ENCODE measurements around the gene GLT8D2. TPM values are rescaled to one million over a fixed set of nuclear protein-coding genes. Genes with fewer than 3 reads are reported as not detected.

Gene GLT8D2
- polyA plus RNA-seq, 2 donors, result 1.4 to 1.6 TPM

GRCh38 chr12:103965255-103965589 is 84.8 kb downstream of the GLT8D2 start:
- Histone ChIP-seq H3K36me3 (ENCODE audit: control insufficient read depth in 2 of 2, insufficient read depth in 2 of 2, low read length in 1 of 2) (no peaks in the 10 kb centered on the region), H3K4me3 (ENCODE audit: low read depth in 1 of 2, low read length in 2 of 2) (peak overlapping the region; percentile 83 to 87), H3K27ac (ENCODE audit: low read depth in 2 of 2, low read length in 1 of 2) (peak overlapping the region; percentile 90 to 97), H3K4me1 (ENCODE audit: control insufficient read depth in 2 of 2, insufficient read depth in 2 of 2, low read length in 1 of 2) (peaks cover 0 to 4% of the 10 kb centered on the region in 2 donors), H3K9me3 (ENCODE audit: control insufficient read depth in 2 of 2, insufficient read depth in 1 of 2, low read depth in 1 of 2, low read length in 1 of 2) (no peaks in the 10 kb centered on the region), H3K27me3 (ENCODE audit: control insufficient read depth in 1 of 2, insufficient read depth in 2 of 2, low read length in 2 of 2) (no peaks in the 10 kb centered on the region)
- 0% methylated on average over 11 of the region's 11 CpGs for WGBS, 2 donors

- no peaks in the 10 kb centered on the region for H3K36me3 ChIP-seq (ENCODE audit: control insufficient read depth in 2 of 2, insufficient read depth in 2 of 2, low read length in 1 of 2)
- H3K4me3 ChIP-seq (ENCODE audit: low read depth in 1 of 2, low read length in 2 of 2), result peak overlapping the region; percentile 83 to 87
- peaks cover 0 to 4% of the 10 kb centered on the region in 2 donors for H3K4me1 ChIP-seq (ENCODE audit: control insufficient read depth in 2 of 2, insufficient read depth in 2 of 2, low read length in 1 of 2)
- H3K9me3 ChIP-seq (ENCODE audit: control insufficient read depth in 2 of 2, insufficient read depth in 1 of 2, low read depth in 1 of 2, low read length in 1 of 2), result no peaks in the 10 kb centered on the region
- 14% methylated on average over 3 of the region's 3 CpGs for WGBS, 2 donors
- no peaks in the 10 kb centered on the region for H3K27me3 ChIP-seq (ENCODE audit: control insufficient read depth in 1 of 2, insufficient read depth in 2 of 2, low read length in 2 of 2)
- peak overlapping the region in 1 of 2 donors; percentile 43 for H3K27ac ChIP-seq (ENCODE audit: low read depth in 2 of 2, low read length in 1 of 2)
Observed at GRCh38 chr12:103964805-103965204, 85.2 kb downstream of the GLT8D2 start.

GRCh38 chr12:103962493-103962892 is 87.5 kb downstream of the GLT8D2 start:
- Histone ChIP-seq H3K36me3 (ENCODE audit: control insufficient read depth in 2 of 2, insufficient read depth in 2 of 2, low read length in 1 of 2) (no peaks in the 10 kb centered on the region), H3K9me3 (ENCODE audit: control insufficient read depth in 2 of 2, insufficient read depth in 1 of 2, low read depth in 1 of 2, low read length in 1 of 2) (no peaks in the 10 kb centered on the region), H3K27me3 (ENCODE audit: control insufficient read depth in 1 of 2, insufficient read depth in 2 of 2, low read length in 2 of 2) (no peaks in the 10 kb centered on the region), H3K4me3 (ENCODE audit: low read depth in 1 of 2, low read length in 2 of 2) (no peak overlapping the region), H3K27ac (ENCODE audit: low read depth in 2 of 2, low read length in 1 of 2) (no peak overlapping the region), H3K4me1 (ENCODE audit: control insufficient read depth in 2 of 2, insufficient read depth in 2 of 2, low read length in 1 of 2) (peaks cover 0 to 4% of the 10 kb centered on the region in 2 donors)
- 38% methylated on average over 1 of the region's 1 CpG for WGBS, 2 donors

- no peaks in the 10 kb centered on the region for H3K27me3 ChIP-seq (ENCODE audit: control insufficient read depth in 1 of 2, insufficient read depth in 2 of 2, low read length in 2 of 2)
- WGBS, 2 donors, result 63 to 66% methylated on average over 7 of the region's 7 CpGs
- no peaks in the 10 kb centered on the region for H3K9me3 ChIP-seq (ENCODE audit: control insufficient read depth in 2 of 2, insufficient read depth in 1 of 2, low read depth in 1 of 2, low read length in 1 of 2)
- H3K27ac ChIP-seq (ENCODE audit: low read depth in 2 of 2, low read length in 1 of 2), result no peak overlapping the region
- H3K4me3 ChIP-seq (ENCODE audit: low read depth in 1 of 2, low read length in 2 of 2), result no peak overlapping the region
- peaks cover 0 to 8% of the 10 kb centered on the region in 2 donors for H3K4me1 ChIP-seq (ENCODE audit: control insufficient read depth in 2 of 2, insufficient read depth in 2 of 2, low read length in 1 of 2)
- H3K36me3 ChIP-seq (ENCODE audit: control insufficient read depth in 2 of 2, insufficient read depth in 2 of 2, low read length in 1 of 2), result no peaks in the 10 kb centered on the region
Observed at GRCh38 chr12:103960616-103961227, 89.3 kb downstream of the GLT8D2 start.

- no peaks in the 10 kb centered on the region for H3K27me3 ChIP-seq (ENCODE audit: control insufficient read depth in 1 of 2, insufficient read depth in 2 of 2, low read length in 2 of 2)
- H3K4me1 ChIP-seq (ENCODE audit: control insufficient read depth in 2 of 2, insufficient read depth in 2 of 2, low read length in 1 of 2), result peaks cover 0 to 4% of the 10 kb centered on the region in 2 donors
- no peaks in the 10 kb centered on the region for H3K9me3 ChIP-seq (ENCODE audit: control insufficient read depth in 2 of 2, insufficient read depth in 1 of 2, low read depth in 1 of 2, low read length in 1 of 2)
- WGBS, 2 donors, result 31 to 62% methylated on average over 1 of the region's 1 CpG
- H3K36me3 ChIP-seq (ENCODE audit: control insufficient read depth in 2 of 2, insufficient read depth in 2 of 2, low read length in 1 of 2), result no peaks in the 10 kb centered on the region
- no peak overlapping the region for H3K27ac ChIP-seq (ENCODE audit: low read depth in 2 of 2, low read length in 1 of 2)
- no peak overlapping the region for H3K4me3 ChIP-seq (ENCODE audit: low read depth in 1 of 2, low read length in 2 of 2)
Observed at GRCh38 chr12:103958621-103959020, 91.4 kb downstream of the GLT8D2 start.

GRCh38 chr12:103957865-103958388 is 92.1 kb downstream of the GLT8D2 start:
- 87% methylated on average over 7 of the region's 7 CpGs for WGBS, 2 donors
- Histone ChIP-seq H3K27ac (ENCODE audit: low read depth in 2 of 2, low read length in 1 of 2) (peak overlapping the region; percentile 90 to 92), H3K9me3 (ENCODE audit: control insufficient read depth in 2 of 2, insufficient read depth in 1 of 2, low read depth in 1 of 2, low read length in 1 of 2) (no peaks in the 10 kb centered on the region), H3K4me1 (ENCODE audit: control insufficient read depth in 2 of 2, insufficient read depth in 2 of 2, low read length in 1 of 2) (peaks cover 0 to 4% of the 10 kb centered on the region in 2 donors), H3K36me3 (ENCODE audit: control insufficient read depth in 2 of 2, insufficient read depth in 2 of 2, low read length in 1 of 2) (peaks cover 3 to 6% of the 10 kb centered on the region in 2 donors), H3K4me3 (ENCODE audit: low read depth in 1 of 2, low read length in 2 of 2) (no peak overlapping the region), H3K27me3 (ENCODE audit: control insufficient read depth in 1 of 2, insufficient read depth in 2 of 2, low read length in 2 of 2) (no peaks in the 10 kb centered on the region)

- Histone ChIP-seq H3K27me3 (ENCODE audit: control insufficient read depth in 1 of 2, insufficient read depth in 2 of 2, low read length in 2 of 2) (no peaks in the 10 kb centered on the region), H3K27ac (ENCODE audit: low read depth in 2 of 2, low read length in 1 of 2) (peak overlapping the region; percentile 90 to 92), H3K4me3 (ENCODE audit: low read depth in 1 of 2, low read length in 2 of 2) (peak overlapping the region; percentile 64 to 98), H3K36me3 (ENCODE audit: control insufficient read depth in 2 of 2, insufficient read depth in 2 of 2, low read length in 1 of 2) (peaks cover 4 to 10% of the 10 kb centered on the region in 2 donors), H3K4me1 (ENCODE audit: control insufficient read depth in 2 of 2, insufficient read depth in 2 of 2, low read length in 1 of 2) (peaks cover 0 to 4% of the 10 kb centered on the region in 2 donors), H3K9me3 (ENCODE audit: control insufficient read depth in 2 of 2, insufficient read depth in 1 of 2, low read depth in 1 of 2, low read length in 1 of 2) (no peaks in the 10 kb centered on the region)
- 0% methylated on average over 31 of the region's 31 CpGs for WGBS, 2 donors
Observed at GRCh38 chr12:103956509-103957027, 93.4 kb downstream of the GLT8D2 start.

- peak overlapping the region in 1 of 2 donors; percentile 92 for H3K27ac ChIP-seq (ENCODE audit: low read depth in 2 of 2, low read length in 1 of 2)
- 20 to 21% methylated on average over 7 of the region's 7 CpGs for WGBS, 2 donors
- H3K36me3 ChIP-seq (ENCODE audit: control insufficient read depth in 2 of 2, insufficient read depth in 2 of 2, low read length in 1 of 2), result peaks cover 4 to 10% of the 10 kb centered on the region in 2 donors
Observed at GRCh38 chr12:103955811-103956508, 94.0 kb downstream of the GLT8D2 start.

GRCh38 chr12:103952497-103952896 is 97.5 kb downstream of the GLT8D2 start:
- H3K27ac ChIP-seq (ENCODE audit: low read depth in 2 of 2, low read length in 1 of 2), result no peak overlapping the region
- no peaks in the 10 kb centered on the region for H3K9me3 ChIP-seq (ENCODE audit: control insufficient read depth in 2 of 2, insufficient read depth in 1 of 2, low read depth in 1 of 2, low read length in 1 of 2)
- H3K27me3 ChIP-seq (ENCODE audit: control insufficient read depth in 1 of 2, insufficient read depth in 2 of 2, low read length in 2 of 2), result no peaks in the 10 kb centered on the region
- peaks cover 7 to 16% of the 10 kb centered on the region in 2 donors for H3K36me3 ChIP-seq (ENCODE audit: control insufficient read depth in 2 of 2, insufficient read depth in 2 of 2, low read length in 1 of 2)
- 33 to 48% methylated on average over 1 of the region's 1 CpG for WGBS, 2 donors
- peaks cover 0 to 4% of the 10 kb centered on the region in 2 donors for H3K4me1 ChIP-seq (ENCODE audit: control insufficient read depth in 2 of 2, insufficient read depth in 2 of 2, low read length in 1 of 2)
- no peak overlapping the region for H3K4me3 ChIP-seq (ENCODE audit: low read depth in 1 of 2, low read length in 2 of 2)

More at GRCh38 chr12:103955811-103956508, 94.0 kb downstream of the GLT8D2 start:
- Histone ChIP-seq H3K9me3 (ENCODE audit: control insufficient read depth in 2 of 2, insufficient read depth in 1 of 2, low read depth in 1 of 2, low read length in 1 of 2) (no peaks in the 10 kb centered on the region), H3K4me3 (ENCODE audit: low read depth in 1 of 2, low read length in 2 of 2) (peak overlapping the region; percentile 64 to 98), H3K27me3 (ENCODE audit: control insufficient read depth in 1 of 2, insufficient read depth in 2 of 2, low read length in 2 of 2) (no peaks in the 10 kb centered on the region), H3K4me1 (ENCODE audit: control insufficient read depth in 2 of 2, insufficient read depth in 2 of 2, low read length in 1 of 2) (peaks cover 0 to 4% of the 10 kb centered on the region in 2 donors)
